Mesendoderm (in vitro differentiated cells): Measurements from ENCODE around the gene CATSPER3.
"Not testable (repeated sequence)": the region's sequence is repeated elsewhere in the genome, so short reads cannot be mapped to it uniquely, and the experiment has no call there.

Source experiments
- DNase-seq: peaks from one replicate; pipeline ENCODE4 v3.0.0; 2013
- H2AK5ac ChIP-seq: 2 replicates; pipeline ENCODE4 v1.6.1; 2013; ENCODE audit warnings: low read length, inconsistent platforms
- H2BK120ac ChIP-seq: 2 replicates; pipeline ENCODE4 v1.6.1; 2013; ENCODE audit warnings: low read depth, mild to moderate bottlenecking, low read length, moderate library complexity, mixed read lengths
- H2BK15ac ChIP-seq: replicated peaks from 2 replicates; pipeline ENCODE4 v1.6.1; 2013; ENCODE audit warnings: low read depth, mild to moderate bottlenecking, moderate library complexity
- H2BK5ac ChIP-seq: 2 replicates; pipeline ENCODE4 v1.6.1; 2013; ENCODE audit warnings: low read length, inconsistent platforms
- H3K18ac ChIP-seq: 2 replicates; pipeline ENCODE4 v1.6.1; 2013; ENCODE audit warnings: mild to moderate bottlenecking, low read length, mixed read lengths
- H3K23ac ChIP-seq: one replicate; pipeline ENCODE4 v1.6.1; 2013; ENCODE audit warnings: low read length
- H3K27ac ChIP-seq: 2 replicates; pipeline ENCODE4 v1.5.1; 2013; ENCODE audit warnings: low read depth, mild to moderate bottlenecking, inconsistent platforms, low read length, moderate library complexity
- H3K27me3 ChIP-seq: 2 replicates; pipeline ENCODE4 v1.6.1; 2013; ENCODE audit warnings: low read length, control low read depth, mild to moderate bottlenecking, inconsistent platforms; ENCODE audit not compliant: insufficient read depth, poor library complexity
- H3K36me3 ChIP-seq: 2 replicates; pipeline ENCODE4 v1.6.1; 2013; ENCODE audit warnings: low read length, inconsistent platforms; ENCODE audit not compliant: control insufficient read depth, insufficient read depth
- H3K4ac ChIP-seq: one replicate; pipeline ENCODE4 v1.6.1; 2013; ENCODE audit warnings: low read depth, mild to moderate bottlenecking, low read length, moderate library complexity
- H3K4me1 ChIP-seq: 2 replicates; pipeline ENCODE4 v1.6.1; 2013; ENCODE audit warnings: low read depth, low read length, inconsistent platforms; ENCODE audit not compliant: control insufficient read depth
- H3K4me2 ChIP-seq: 2 replicates; pipeline ENCODE4 v1.6.1; 2013; ENCODE audit warnings: low read length
- H3K4me3 ChIP-seq: 2 replicates; pipeline ENCODE4 v1.5.1; 2013; ENCODE audit warnings: mild to moderate bottlenecking, low read length
- H3K56ac ChIP-seq: one replicate; pipeline ENCODE4 v1.6.1; 2013; ENCODE audit warnings: low read length
- H3K79me1 ChIP-seq: 2 replicates; pipeline ENCODE4 v1.6.1; 2013; ENCODE audit warnings: low read length, inconsistent platforms
- H3K79me2 ChIP-seq: 2 replicates; pipeline ENCODE4 v1.6.1; 2013; ENCODE audit warnings: mild to moderate bottlenecking, low read length; ENCODE audit not compliant: control insufficient read depth, insufficient read depth
- H3K9ac ChIP-seq: 2 replicates; pipeline ENCODE4 v1.6.1; 2013; ENCODE audit warnings: low read length, inconsistent platforms
- H4K5ac ChIP-seq: one replicate; pipeline ENCODE4 v1.6.1; 2013; ENCODE audit warnings: low read length
- H4K8ac ChIP-seq: one replicate; pipeline ENCODE4 v1.6.1; 2013; ENCODE audit warnings: low read depth, mild to moderate bottlenecking, control low read depth, low read length, moderate library complexity
- WGBS: extraction: QIAGEN DNeasy Blood & Tissue Kit; methylation state at CpG from one replicate; pipeline ENCODE4 v1.1.7; 2013; ENCODE audit warnings: low lambda C conversion rate, missing lambda C conversion rate; ENCODE audit not compliant: insufficient coverage; ENCODE audit errors: extremely low coverage; 5-methylcytosine and 5-hydroxymethylcytosine counted together

The CATSPER3 gene

DNA sequence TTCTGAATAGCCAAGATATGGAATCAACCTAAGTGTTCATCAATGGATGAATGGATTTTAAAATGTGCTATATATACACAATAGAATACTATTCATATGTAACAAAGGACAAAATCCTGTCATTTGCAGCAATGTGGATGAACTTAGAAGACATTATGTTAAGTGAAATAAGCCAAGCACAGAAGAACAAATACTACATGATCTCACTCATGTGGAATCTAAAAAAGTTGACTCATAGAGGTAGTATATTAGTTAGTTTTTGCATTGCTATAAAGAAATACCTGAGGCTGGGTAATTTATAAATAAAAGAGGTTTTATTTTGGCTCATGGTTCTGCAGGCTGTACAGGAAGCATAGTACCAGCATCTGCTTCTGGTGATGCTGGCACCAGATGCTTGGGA lies 8.1 kb downstream of the CATSPER3 start:
- H3K56ac ChIP-seq: no peak overlapping the region
- no peak overlapping the region for H3K4me3 ChIP-seq
- no peak overlapping the region for H3K4ac ChIP-seq
- no peak overlapping the region for H2BK120ac ChIP-seq
- H4K5ac ChIP-seq: no peak overlapping the region
- H2BK15ac ChIP-seq: no peak overlapping the region
- no peak overlapping the region for H3K4me2 ChIP-seq
- H2BK5ac ChIP-seq: no peak overlapping the region
- no peaks in the 10 kb centered on the region for H3K79me1 ChIP-seq
- H3K9ac ChIP-seq: no peak overlapping the region
- H4K8ac ChIP-seq: no peak overlapping the region
- H3K18ac ChIP-seq: no peak overlapping the region
- H3K27ac ChIP-seq: no peak overlapping the region
- no peak overlapping the region for H3K23ac ChIP-seq
- no peaks in the 10 kb centered on the region for H3K79me2 ChIP-seq
- no peaks in the 10 kb centered on the region for H3K4me1 ChIP-seq
- no peaks in the 10 kb centered on the region for H3K36me3 ChIP-seq
- H2AK5ac ChIP-seq: no peak overlapping the region
- no peak for DNase-seq
- H3K27me3 ChIP-seq: no peaks in the 10 kb centered on the region

DNA sequence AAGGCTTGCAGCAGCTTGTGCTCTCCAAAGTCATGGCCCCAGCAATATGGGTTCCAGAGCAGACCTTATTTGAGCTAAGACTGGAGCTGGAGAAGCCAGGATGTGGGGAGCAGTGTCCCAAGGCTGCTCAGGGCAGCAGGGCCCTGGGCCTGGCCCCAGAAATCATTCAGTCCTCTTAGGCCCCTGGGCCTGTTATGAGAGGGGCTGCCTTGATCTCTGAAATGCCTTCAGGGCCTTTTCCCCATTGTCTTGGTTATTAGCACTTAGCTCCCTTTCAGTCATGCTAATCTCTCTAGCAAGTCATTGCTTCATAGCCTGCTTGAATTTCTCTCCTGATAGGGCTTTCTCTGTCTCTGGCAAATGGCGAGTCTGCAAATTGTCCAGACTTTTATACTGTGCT lies 9.1 kb downstream of the CATSPER3 start:
- no peaks in the 10 kb centered on the region for H3K27me3 ChIP-seq
- no peak overlapping the region for H2BK5ac ChIP-seq
- no peak overlapping the region for H3K9ac ChIP-seq
- no peak overlapping the region for H2BK15ac ChIP-seq
- no peak overlapping the region for H3K56ac ChIP-seq
- H3K4ac ChIP-seq: no peak overlapping the region
- peak; percentile 19 for DNase-seq
- no peak overlapping the region for H3K23ac ChIP-seq
- no peak overlapping the region for H3K27ac ChIP-seq
- H4K8ac ChIP-seq: no peak overlapping the region
- H3K79me2 ChIP-seq: no peaks in the 10 kb centered on the region
- no peak overlapping the region for H4K5ac ChIP-seq
- no peaks in the 10 kb centered on the region for H3K36me3 ChIP-seq
- no peak overlapping the region for H3K4me3 ChIP-seq
- H2AK5ac ChIP-seq: no peak overlapping the region
- WGBS: no CpG with 5 or more reads among the region's 1 CpG
- H2BK120ac ChIP-seq: no peak overlapping the region
- H3K4me1 ChIP-seq: no peaks in the 10 kb centered on the region
- H3K79me1 ChIP-seq: no peaks in the 10 kb centered on the region
- no peak overlapping the region for H3K4me2 ChIP-seq
- H3K18ac ChIP-seq: no peak overlapping the region

DNA sequence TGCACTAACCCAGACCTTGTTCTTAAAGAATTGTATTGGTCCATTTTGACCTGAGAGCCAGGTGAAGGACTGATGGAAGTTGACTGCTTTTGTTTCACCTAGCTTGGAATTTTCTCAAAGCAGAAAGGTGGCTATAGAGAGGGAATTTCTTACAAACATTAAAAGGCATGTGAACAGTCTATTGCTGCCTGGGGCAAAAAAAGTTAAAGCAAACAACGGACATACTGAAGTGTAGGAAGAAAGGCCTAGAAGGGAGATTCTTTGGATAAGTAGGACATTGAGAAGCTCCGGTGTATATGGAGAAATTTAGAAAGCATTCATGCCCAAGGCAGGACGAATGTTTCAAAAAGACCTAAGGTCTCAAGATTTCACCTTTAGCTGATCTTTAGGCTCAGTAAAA lies 11.7 kb downstream of the CATSPER3 start:
- no peak overlapping the region for H3K4me3 ChIP-seq
- H3K79me2 ChIP-seq: no peaks in the 10 kb centered on the region
- no peak overlapping the region for H2BK15ac ChIP-seq
- DNase-seq: no peak
- no peaks in the 10 kb centered on the region for H3K79me1 ChIP-seq
- H2BK120ac ChIP-seq: no peak overlapping the region
- H3K4me1 ChIP-seq: no peaks in the 10 kb centered on the region
- WGBS: no CpG with 5 or more reads among the region's 3 CpGs
- no peak overlapping the region for H3K18ac ChIP-seq
- H3K9ac ChIP-seq: no peak overlapping the region
- no peaks in the 10 kb centered on the region for H3K27me3 ChIP-seq
- no peak overlapping the region for H2AK5ac ChIP-seq
- H3K4ac ChIP-seq: no peak overlapping the region
- no peaks in the 10 kb centered on the region for H3K36me3 ChIP-seq
- H2BK5ac ChIP-seq: no peak overlapping the region
- no peak overlapping the region for H4K8ac ChIP-seq
- H3K4me2 ChIP-seq: no peak overlapping the region
- H3K27ac ChIP-seq: no peak overlapping the region
- no peak overlapping the region for H4K5ac ChIP-seq
- no peak overlapping the region for H3K23ac ChIP-seq
- H3K56ac ChIP-seq: no peak overlapping the region

DNA sequence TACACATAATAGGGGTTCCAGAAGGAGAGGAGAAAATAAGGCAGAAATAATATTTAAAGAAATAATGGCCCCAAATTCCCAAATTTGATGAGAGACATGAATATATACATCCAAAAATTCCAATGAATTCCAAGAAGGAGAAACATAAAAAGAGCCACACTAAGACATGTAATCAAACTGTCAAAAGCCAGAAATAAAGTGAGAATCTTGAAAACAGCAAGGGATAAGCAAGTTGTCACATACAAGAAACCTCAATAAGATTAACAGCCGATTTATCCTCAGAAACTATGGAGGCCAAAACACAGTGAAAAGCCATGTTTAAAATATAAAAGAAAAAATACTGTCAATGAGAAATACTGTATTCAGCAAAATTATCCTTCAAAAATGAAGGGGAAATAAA lies 14.5 kb downstream of the CATSPER3 start:
- no peak overlapping the region for H2BK120ac ChIP-seq
- no peak overlapping the region for H3K23ac ChIP-seq
- no peak overlapping the region for H3K27ac ChIP-seq
- H3K4me2 ChIP-seq: no peak overlapping the region
- no peak overlapping the region for H4K8ac ChIP-seq
- H3K18ac ChIP-seq: no peak overlapping the region
- WGBS: no CpG with 5 or more reads among the region's 1 CpG
- H4K5ac ChIP-seq: no peak overlapping the region
- no peak overlapping the region for H2BK15ac ChIP-seq
- H2AK5ac ChIP-seq: no peak overlapping the region
- H3K4ac ChIP-seq: no peak overlapping the region
- H3K79me1 ChIP-seq: no peaks in the 10 kb centered on the region
- no peak overlapping the region for H3K56ac ChIP-seq
- peak; percentile 18 for DNase-seq
- no peak overlapping the region for H2BK5ac ChIP-seq
- H3K27me3 ChIP-seq: no peaks in the 10 kb centered on the region
- H3K9ac ChIP-seq: no peak overlapping the region
- H3K4me1 ChIP-seq: no peaks in the 10 kb centered on the region
- H3K79me2 ChIP-seq: no peaks in the 10 kb centered on the region
- H3K4me3 ChIP-seq: no peak overlapping the region
- H3K36me3 ChIP-seq: no peaks in the 10 kb centered on the region

DNA sequence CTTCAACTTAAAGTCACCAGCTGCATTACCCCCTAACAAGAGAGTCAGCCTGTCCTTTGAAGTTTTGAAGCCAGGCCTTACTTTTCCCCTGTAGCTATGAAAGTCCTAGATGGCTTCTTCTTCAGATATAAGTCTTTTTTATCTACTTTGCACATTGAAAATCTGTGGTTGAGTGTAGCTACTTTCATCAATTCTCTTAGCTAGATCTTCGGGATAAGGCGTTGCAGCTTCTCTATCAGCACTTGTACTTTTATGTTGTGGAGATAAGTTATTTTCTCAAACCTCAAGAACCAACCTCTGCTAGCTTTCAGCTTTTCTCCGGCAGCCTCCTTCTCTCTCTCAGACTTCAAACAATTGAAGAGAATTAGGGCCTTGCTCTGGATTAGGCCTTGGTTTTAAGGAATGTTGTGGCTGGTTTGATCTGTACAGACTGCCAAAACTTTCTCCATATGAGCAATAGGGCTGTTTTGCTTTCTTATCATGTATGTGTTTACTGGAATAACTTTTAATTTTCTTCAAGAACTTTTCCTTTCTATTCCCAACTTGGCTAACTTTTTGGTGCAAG lies 21.6 kb downstream of the CATSPER3 start:
- Histone ChIP-seq H3K79me2 (no peaks in the 10 kb centered on the region), H2AK5ac (no peak overlapping the region), H3K36me3 (no peaks in the 10 kb centered on the region), H4K5ac (no peak overlapping the region), H2BK120ac (no peak overlapping the region), H3K4ac (peak overlapping the region; percentile 36), H3K23ac (no peak overlapping the region), H3K18ac (no peak overlapping the region), H3K4me3 (no peak overlapping the region), H2BK15ac (no peak overlapping the region), H3K4me1 (peaks cover 4% of the 10 kb centered on the region), H3K9ac (no peak overlapping the region), H2BK5ac (no peak overlapping the region), H4K8ac (no peak overlapping the region), H3K27me3 (no peaks in the 10 kb centered on the region), H3K56ac (no peak overlapping the region), H3K27ac (no peak overlapping the region), H3K4me2 (no peak overlapping the region), H3K79me1 (no peaks in the 10 kb centered on the region)
- WGBS: no CpG with 5 or more reads among the region's 3 CpGs
- peak; percentile 50 for DNase-seq

DNA sequence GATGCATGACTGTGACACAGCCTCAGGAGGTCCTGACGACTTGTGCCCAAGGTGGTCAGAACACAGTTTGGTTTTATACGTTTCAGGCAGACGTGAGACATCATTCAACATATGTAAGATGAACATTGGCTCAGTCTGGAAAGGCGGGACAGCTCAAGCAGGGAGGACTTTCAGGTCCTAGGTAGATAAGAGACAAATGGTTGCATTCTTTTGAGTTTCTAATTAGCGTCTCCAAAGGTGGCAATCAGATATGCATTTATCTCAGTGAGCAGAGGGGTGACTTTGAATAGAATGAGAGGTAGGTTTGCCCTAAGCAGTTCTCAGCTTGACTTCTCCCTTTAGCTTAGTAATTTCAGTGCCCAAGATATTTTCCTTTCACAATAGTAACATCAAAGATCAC lies 22.5 kb downstream of the CATSPER3 start:
- not testable (repeated sequence) for H3K36me3 ChIP-seq, H3K27me3 ChIP-seq, H3K9ac ChIP-seq, H2AK5ac ChIP-seq, H3K4me2 ChIP-seq, H3K79me2 ChIP-seq, H3K23ac ChIP-seq, H3K56ac ChIP-seq, H3K4me3 ChIP-seq, H2BK15ac ChIP-seq, H4K5ac ChIP-seq, H4K8ac ChIP-seq, H3K4ac ChIP-seq, H3K4me1 ChIP-seq, H3K79me1 ChIP-seq
- peak overlapping the region; percentile 52 for H3K18ac ChIP-seq
- peak overlapping the region; percentile 63 for H2BK120ac ChIP-seq
- no CpG with 5 or more reads among the region's 5 CpGs for WGBS
- H3K27ac ChIP-seq: peak overlapping the region; percentile 50
- H2BK5ac ChIP-seq: peak overlapping the region; percentile 81
- DNase-seq: peak; percentile 92
